H1 (cell line): ENCODE measurements around the gene TEX264. TPM values are rescaled to one million over a fixed set of nuclear protein-coding genes. Genes with fewer than 3 reads are reported as not detected.

Experiments used
- RNF2 ChIP-seq: fragments of 200-900, 300-1000 bp; sonication (generic); IDR thresholded peaks from 2 replicates; pipeline ENCODE4 v1.7.1; 2016; ENCODE audit warnings: borderline replicate concordance, low read depth, mild to moderate bottlenecking, antibody characterized with exemption, low read length; ENCODE audit not compliant: poor library complexity, severe bottlenecking; ENCODE audit errors: missing control alignments
- SP1 ChIP-seq: IDR thresholded peaks from 2 replicates; pipeline ENCODE4 v1.6.1; 2011; ENCODE audit warnings: low read depth, low read length
- SRF ChIP-seq: IDR thresholded peaks from 2 replicates; pipeline ENCODE4 v1.6.1; 2011; ENCODE audit warnings: mild to moderate bottlenecking, low read depth, low read length, moderate library complexity
- SUZ12 ChIP-seq: fragments of 200-600 bp; sonication (generic); IDR thresholded peaks from 2 replicates; pipeline ENCODE4 v1.6.1; 2012; ENCODE audit warnings: mild to moderate bottlenecking, inconsistent platforms, low read length, moderate library complexity, mixed read lengths
- polyA plus RNA-seq, 7 experiments: library from polyadenylated mRNA; depleted of rRNA in 3 of 7; stranded (reverse) in 5 of 7; unstranded in 2 of 7; fragments of >200 nt in 5 of 7; fragments of 200-250 nt in 2 of 7; gene quantifications; 1 replicate in 5 of 7; 2 replicates in 1 of 7; 4 replicates in 1 of 7; pipeline versions ENCODE4 v1.2.1 to v1.2.3, GENCODE V29; 2011 to 2013; ENCODE audit warnings: missing spikeins in 2 of 7, mixed read lengths in 2 of 7
- total RNA-seq: library from RNA; stranded (reverse); fragmentation: NEBNext Ultra II Directional; extraction: Animal tissue kit (Norgen Biotek cat#: 25700); gene quantifications from 2 replicates; pipeline ENCODE4 v1.2.1, GENCODE V29; 2021

Gene TEX264
- total and polyA plus RNA-seq, 2 of the 8 experiments (the other 6 are each of a cell fraction or from before 2014, with no cell fraction given): 11.2 to 35.6 TPM

DNA sequence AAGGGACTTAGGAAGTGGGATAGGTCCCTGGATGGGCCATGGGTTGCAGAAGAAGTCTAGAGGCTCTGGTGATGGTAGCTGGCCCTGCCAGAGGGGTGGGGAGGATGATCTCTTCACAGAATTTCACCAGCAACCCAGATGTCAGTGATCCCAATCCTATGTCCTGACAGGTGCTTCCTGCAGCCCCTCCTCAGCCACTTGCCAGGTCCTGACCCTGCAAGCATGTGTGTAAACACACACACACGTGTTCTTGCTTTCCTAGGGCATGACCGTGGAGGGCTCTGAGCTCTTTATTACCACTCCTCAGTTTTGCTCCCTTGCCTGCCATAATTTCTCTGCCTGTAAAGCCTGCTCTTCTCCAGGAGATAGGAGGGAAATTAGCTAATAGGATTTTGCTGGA lies 12.5 kb downstream of the TEX264 start (continued):
- TF ChIP-seq SP1 (no peak), SRF (no peak), RNF2 (no peak), SUZ12 (no peak)
